ENCODE data around the gene XYLT1. TPM values are rescaled to one million over a fixed set of nuclear protein-coding genes. Genes with fewer than 3 reads are reported as not detected.
A peak's percentile ranks its signal among the peaks of the same experiment; 100 is the strongest.

Gene XYLT1
- total and polyA plus RNA-seq, 9 of the 15 experiments (the other 6 are each of a cell fraction or from before 2014, with no cell fraction given): 0.03 to 0.09 (median 0.08) TPM; not detected in 6

DNA sequence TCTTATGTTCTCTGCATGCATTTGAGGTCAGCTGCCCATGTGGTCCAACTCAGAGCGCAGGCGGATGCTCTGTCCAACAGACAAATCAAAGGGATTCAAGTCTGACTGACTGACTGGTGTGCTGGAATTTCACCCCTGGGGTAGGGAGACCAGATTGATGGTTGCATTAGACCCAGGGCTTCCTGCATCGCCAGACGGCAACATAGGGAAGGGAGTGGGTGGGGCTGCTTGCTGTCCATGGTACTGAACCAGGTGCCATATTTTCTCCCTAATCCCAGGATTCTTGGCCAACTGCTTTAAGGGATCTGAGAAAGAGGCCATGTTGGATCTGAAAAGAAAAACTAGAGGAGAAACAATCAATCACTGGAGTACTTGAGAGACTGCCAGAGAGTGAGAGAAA is 332.0 kb downstream of the XYLT1 start (continued):
- TF ChIP-seq MYC (IDR thresholded peaks at IDR 0.05; ENCODE audit: low read depth, low read length) (no peak), MYC (CRISPR knock-in tag; IDR thresholded peaks at IDR 0.05; ENCODE audit: borderline replicate concordance, low read depth) (no peak), MIER1 (IDR thresholded peaks at IDR 0.05; ENCODE audit: low read depth) (peak; percentile 90), DIDO1 (tag; IDR thresholded peaks at IDR 0.05; ENCODE audit: low read depth) (no peak), RCOR1 (IDR thresholded peaks at IDR 0.05; ENCODE audit: borderline replicate concordance in 1 of 2, low read depth in 2 of 2, low read length in 2 of 2) (peak in 1 of 2 experiments; percentile 34; a peak in 1 of 4 replicates), MAZ (CRISPR knock-in tag; conservative IDR thresholded peaks at IDR 0.05 in 1 of 2, IDR thresholded peaks at IDR 0.05 in 1 of 2) (0 out of 4 replicates have a peak, but pooled peaks of 1 of the 2 experiments have one; percentile 20), PBX2 (CRISPR knock-in tag; IDR thresholded peaks at IDR 0.05; ENCODE audit: low read depth) (no peak), PBX2 (tag; conservative IDR thresholded peaks at IDR 0.05; ENCODE audit: low read depth) (no peak), TEAD2 (tag; IDR thresholded peaks at IDR 0.05) (no peak)
- TF ChIP-seq, protein P1, sequence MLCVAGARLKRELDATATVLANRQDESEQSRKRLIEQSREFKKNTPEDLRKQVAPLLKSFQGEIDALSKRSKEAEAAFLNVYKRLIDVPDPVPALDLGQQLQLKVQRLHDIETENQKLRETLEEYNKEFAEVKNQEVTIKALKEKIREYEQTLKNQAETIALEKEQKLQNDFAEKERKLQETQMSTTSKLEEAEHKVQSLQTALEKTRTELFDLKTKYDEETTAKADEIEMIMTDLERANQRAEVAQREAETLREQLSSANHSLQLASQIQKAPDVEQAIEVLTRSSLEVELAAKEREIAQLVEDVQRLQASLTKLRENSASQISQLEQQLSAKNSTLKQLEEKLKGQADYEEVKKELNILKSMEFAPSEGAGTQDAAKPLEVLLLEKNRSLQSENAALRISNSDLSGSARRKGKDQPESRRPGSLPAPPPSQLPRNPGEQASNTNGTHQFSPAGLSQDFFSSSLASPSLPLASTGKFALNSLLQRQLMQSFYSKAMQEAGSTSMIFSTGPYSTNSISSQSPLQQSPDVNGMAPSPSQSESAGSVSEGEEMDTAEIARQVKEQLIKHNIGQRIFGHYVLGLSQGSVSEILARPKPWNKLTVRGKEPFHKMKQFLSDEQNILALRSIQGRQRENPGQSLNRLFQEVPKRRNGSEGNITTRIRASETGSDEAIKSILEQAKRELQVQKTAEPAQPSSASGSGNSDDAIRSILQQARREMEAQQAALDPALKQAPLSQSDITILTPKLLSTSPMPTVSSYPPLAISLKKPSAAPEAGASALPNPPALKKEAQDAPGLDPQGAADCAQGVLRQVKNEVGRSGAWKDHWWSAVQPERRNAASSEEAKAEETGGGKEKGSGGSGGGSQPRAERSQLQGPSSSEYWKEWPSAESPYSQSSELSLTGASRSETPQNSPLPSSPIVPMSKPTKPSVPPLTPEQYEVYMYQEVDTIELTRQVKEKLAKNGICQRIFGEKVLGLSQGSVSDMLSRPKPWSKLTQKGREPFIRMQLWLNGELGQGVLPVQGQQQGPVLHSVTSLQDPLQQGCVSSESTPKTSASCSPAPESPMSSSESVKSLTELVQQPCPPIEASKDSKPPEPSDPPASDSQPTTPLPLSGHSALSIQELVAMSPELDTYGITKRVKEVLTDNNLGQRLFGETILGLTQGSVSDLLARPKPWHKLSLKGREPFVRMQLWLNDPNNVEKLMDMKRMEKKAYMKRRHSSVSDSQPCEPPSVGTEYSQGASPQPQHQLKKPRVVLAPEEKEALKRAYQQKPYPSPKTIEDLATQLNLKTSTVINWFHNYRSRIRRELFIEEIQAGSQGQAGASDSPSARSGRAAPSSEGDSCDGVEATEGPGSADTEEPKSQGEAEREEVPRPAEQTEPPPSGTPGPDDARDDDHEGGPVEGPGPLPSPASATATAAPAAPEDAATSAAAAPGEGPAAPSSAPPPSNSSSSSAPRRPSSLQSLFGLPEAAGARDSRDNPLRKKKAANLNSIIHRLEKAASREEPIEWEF (CRISPR knock-in tag; IDR thresholded peaks at IDR 0.05): no peak

Data from K562 (cell line).